ENCODE results near the gene SCAMP4. TPM values are rescaled to one million over a fixed set of nuclear protein-coding genes. Genes with fewer than 3 reads are reported as not detected.
"Not testable (repeated sequence)": the region's sequence is repeated elsewhere in the genome, so short reads cannot be mapped to it uniquely, and the experiment has no call there.

Gene SCAMP4
- polyA plus RNA-seq, 1 experiment, result 6.7 TPM

GRCh38 chr19:1873524-1874473 is 31.4 kb upstream of the SCAMP4 start:
- H3K27me3 ChIP-seq (ENCODE audit: control insufficient read depth, insufficient read depth, low read length), result no peaks in the 10 kb centered on the region
- CTCF ChIA-PET, result interaction anchor here (0.6 to 1.4 kb wide), 2 partner anchors 9 to 150 kb away, joined by 3 to 9 read pairs; no protein-coding TSS in a partner anchor
- POLR2A ChIA-PET, result no interaction called here
- TF ChIP-seq CTCF (IDR thresholded peaks at IDR 0.05; ENCODE audit: low read depth, low read length), result no peak
- H3K4me3 ChIP-seq (ENCODE audit: low read depth, low read length), result peak overlapping the region; percentile 41
- peaks cover 5% of the 10 kb centered on the region; the same call in 1 of the 2 replicates for H3K9me3 ChIP-seq (ENCODE audit: control insufficient read depth, insufficient read depth, low read length)
- peak overlapping the region; percentile 39 for H3K27ac ChIP-seq (ENCODE audit: low read depth, low read length)
- DNase-seq (ENCODE audit: low read depth, low spot score), result no peak

- ChIA-PET POLR2A (interaction anchor here (0.9 kb wide), 2 partner anchors 10 kb away, joined by 3 to 5 read pairs; partner anchors contain the start of gene ABHD17A), CTCF (interaction anchor here (0.6 to 1.4 kb wide), 2 partner anchors 10 to 149 kb away, joined by 3 to 9 read pairs; no protein-coding TSS in a partner anchor)
- TF ChIP-seq CTCF (IDR thresholded peaks at IDR 0.05; ENCODE audit: low read depth, low read length), result no peak
- Histone ChIP-seq H3K27ac (ENCODE audit: low read depth, low read length) (no peak overlapping the region), H3K27me3 (ENCODE audit: control insufficient read depth, insufficient read depth, low read length) (no peaks in the 10 kb centered on the region), H3K4me3 (ENCODE audit: low read depth, low read length) (peak overlapping the region; percentile 99), H3K9me3 (ENCODE audit: control insufficient read depth, insufficient read depth, low read length) (peaks cover 5% of the 10 kb centered on the region; the same call in 1 of the 2 replicates)
- no peak for DNase-seq (ENCODE audit: low read depth, low spot score)
Measured at GRCh38 chr19:1874554-1875185, 30.5 kb upstream of the SCAMP4 start.

- not testable (repeated sequence) for H3K27me3 ChIP-seq (ENCODE audit: control insufficient read depth, insufficient read depth, low read length); DNase-seq (ENCODE audit: low read depth, low spot score); H3K9me3 ChIP-seq (ENCODE audit: control insufficient read depth, insufficient read depth, low read length)
- H3K4me3 ChIP-seq (ENCODE audit: low read depth, low read length), result peak overlapping the region; percentile 99
- POLR2A ChIA-PET, result interaction anchor here (0.9 kb wide), 2 partner anchors 10 kb away, joined by 3 to 5 read pairs; partner anchors contain the start of gene ABHD17A
- CTCF ChIA-PET, result interaction anchor here (1.4 kb wide), 1 partner anchor 10 kb away, joined by 9 read pairs; no protein-coding TSS in a partner anchor
- H3K27ac ChIP-seq (ENCODE audit: low read depth, low read length), result peak overlapping the region; percentile 78
Measured at GRCh38 chr19:1875265-1875645, 29.9 kb upstream of the SCAMP4 start.

GRCh38 chr19:1875646-1876495 is 29.3 kb upstream of the SCAMP4 start:
- POLR2A ChIA-PET, result interaction anchor here (0.5 to 1.3 kb wide), 6 partner anchors 9 to 43 kb away, joined by 3 to 19 read pairs (median 4); partner anchors contain the start of gene ABHD17A
- CTCF ChIA-PET, result no interaction called here
- no peak for TF ChIP-seq CTCF (IDR thresholded peaks at IDR 0.05; ENCODE audit: low read depth, low read length)
- peak; percentile 34 for DNase-seq (ENCODE audit: low read depth, low spot score)
- Histone ChIP-seq H3K27ac (ENCODE audit: low read depth, low read length) (peak overlapping the region; percentile 78), H3K27me3 (ENCODE audit: control insufficient read depth, insufficient read depth, low read length) (no peaks in the 10 kb centered on the region), H3K9me3 (ENCODE audit: control insufficient read depth, insufficient read depth, low read length) (peaks cover 5% of the 10 kb centered on the region; the same call in 1 of the 2 replicates), H3K4me3 (ENCODE audit: low read depth, low read length) (peak overlapping the region; percentile 99)

- H3K9me3 ChIP-seq (ENCODE audit: control insufficient read depth, insufficient read depth, low read length); CTCF ChIA-PET; H3K27me3 ChIP-seq (ENCODE audit: control insufficient read depth, insufficient read depth, low read length); DNase-seq (ENCODE audit: low read depth, low spot score): not testable (repeated sequence)
- POLR2A ChIA-PET, result interaction anchor here (0.5 to 1.3 kb wide), 4 partner anchors 8 to 44 kb away, joined by 3 to 19 read pairs (median 8); partner anchors contain the start of gene ABHD17A
- peak overlapping the region; percentile 99 for H3K4me3 ChIP-seq (ENCODE audit: low read depth, low read length)
- H3K27ac ChIP-seq (ENCODE audit: low read depth, low read length), result peak overlapping the region; percentile 11
Measured at GRCh38 chr19:1876496-1877279, 28.5 kb upstream of the SCAMP4 start.

- DNase-seq (ENCODE audit: low read depth, low spot score); POLR2A ChIA-PET; CTCF ChIA-PET; H3K9me3 ChIP-seq (ENCODE audit: control insufficient read depth, insufficient read depth, low read length); H3K27me3 ChIP-seq (ENCODE audit: control insufficient read depth, insufficient read depth, low read length); H3K27ac ChIP-seq (ENCODE audit: low read depth, low read length); H3K4me3 ChIP-seq (ENCODE audit: low read depth, low read length): not testable (repeated sequence)
Measured at GRCh38 chr19:1877280-1877660, 27.9 kb upstream of the SCAMP4 start.

- DNase-seq (ENCODE audit: low read depth, low spot score); H3K27ac ChIP-seq (ENCODE audit: low read depth, low read length); H3K9me3 ChIP-seq (ENCODE audit: control insufficient read depth, insufficient read depth, low read length); H3K27me3 ChIP-seq (ENCODE audit: control insufficient read depth, insufficient read depth, low read length); POLR2A ChIA-PET; H3K4me3 ChIP-seq (ENCODE audit: low read depth, low read length); CTCF ChIA-PET: not testable (repeated sequence)
Measured at GRCh38 chr19:1878583-1878982, 26.6 kb upstream of the SCAMP4 start.
